NCI-H526 (cell line): ENCODE data around the gene DAP3.
"Not testable (repeated sequence)": the region's sequence is repeated elsewhere in the genome, so short reads cannot be mapped to it uniquely, and the experiment has no call there.

Source experiments
- DNase-seq, 2 experiments: peaks; one replicate each; lab custom pipeline; 2025; lab: John Stamatoyannopoulos, UW

Gene DAP3

GRCh38 chr1:155718524-155719115 is 29.7 kb downstream of the DAP3 start:
- not testable (repeated sequence) for DNase-seq

- DNase-seq, result no peak
Observed at GRCh38 chr1:155719703-155720102, 30.8 kb downstream of the DAP3 start.

- DNase-seq, result no peak
Observed at GRCh38 chr1:155725142-155725541, 36.3 kb downstream of the DAP3 start.

GRCh38 chr1:155729031-155729898 is 40.4 kb downstream of the DAP3 start:
- DNase-seq, result peak; percentile 87 to 93

GRCh38 chr1:155740995-155741394 is 52.1 kb downstream of the DAP3 start:
- DNase-seq, result no peak

GRCh38 chr1:155741908-155742307 is 53.0 kb downstream of the DAP3 start:
- no peak for DNase-seq

- no peak for DNase-seq
Observed at GRCh38 chr1:155744711-155745283, 55.9 kb downstream of the DAP3 start.

- DNase-seq, result peak; percentile 99
Observed at GRCh38 chr1:155745284-155746228, 56.7 kb downstream of the DAP3 start.

- DNase-seq, result not testable (repeated sequence)
Observed at GRCh38 chr1:155747586-155747985, 58.7 kb downstream of the DAP3 start.

- not testable (repeated sequence) for DNase-seq
Observed at GRCh38 chr1:155748141-155748540, 59.2 kb downstream of the DAP3 start.

- not testable (repeated sequence) for DNase-seq
Observed at GRCh38 chr1:155759017-155759416, 70.1 kb downstream of the DAP3 start.

GRCh38 chr1:155759966-155760630 is 71.2 kb downstream of the DAP3 start:
- DNase-seq, result no peak

GRCh38 chr1:155760751-155761475 is 72.0 kb downstream of the DAP3 start:
- DNase-seq, result no peak

GRCh38 chr1:155761736-155762405 is 73.0 kb downstream of the DAP3 start:
- DNase-seq, result no peak

GRCh38 chr1:155763090-155763815 is 74.4 kb downstream of the DAP3 start:
- DNase-seq, result not testable (repeated sequence)

- DNase-seq, result not testable (repeated sequence)
Observed at GRCh38 chr1:155763989-155764388, 75.1 kb downstream of the DAP3 start.

- DNase-seq, result not testable (repeated sequence)
Observed at GRCh38 chr1:155767399-155767989, 78.6 kb downstream of the DAP3 start.

- no peak for DNase-seq
Observed at GRCh38 chr1:155769257-155769656, 80.4 kb downstream of the DAP3 start.

- DNase-seq, result no peak
Observed at GRCh38 chr1:155773221-155773620, 84.3 kb downstream of the DAP3 start.
